Loucy (cell line): ENCODE results near the gene NTRK1.

Experiments
- H2AFZ ChIP-seq: fragments of 200-600 bp; sonication (generic); 2 replicates; pipeline ENCODE4 v1.6.0; 2016; ENCODE audit warnings: antibody characterized with exemption, mild to moderate bottlenecking, low read length, moderate library complexity
- H3F3A ChIP-seq: fragments of 200-600 bp; 2 replicates; pipeline ENCODE4 v1.6.0; 2016; ENCODE audit warnings: antibody characterized with exemption, low read depth, mild to moderate bottlenecking
- H3K27me3 ChIP-seq: fragments of 200-600 bp; sonication (generic); 2 replicates; pipeline ENCODE4 v1.6.1; 2014; ENCODE audit warnings: low read length, mild to moderate bottlenecking; ENCODE audit not compliant: insufficient read depth, poor library complexity, severe bottlenecking
- H3K36me3 ChIP-seq: fragments of 200-600 bp; sonication (generic); 2 replicates; pipeline ENCODE4 v1.6.1; 2016; ENCODE audit warnings: low read length; ENCODE audit not compliant: insufficient read depth
- H3K4me1 ChIP-seq: fragments of 200-600 bp; sonication (generic); 2 replicates; pipeline ENCODE4 v1.5.1; 2014; ENCODE audit warnings: low read length, mild to moderate bottlenecking; ENCODE audit not compliant: insufficient read depth, poor library complexity, severe bottlenecking
- H3K4me2 ChIP-seq: fragments of 200-600 bp; sonication (generic); 2 replicates; pipeline ENCODE4 v1.6.0; 2014; ENCODE audit warnings: antibody characterized with exemption, low read length, low read depth, mild to moderate bottlenecking; ENCODE audit not compliant: poor library complexity, severe bottlenecking
- H3K4me3 ChIP-seq: fragments of 200-600 bp; sonication (generic); 2 replicates; pipeline ENCODE4 v1.5.1; 2014; ENCODE audit warnings: low read length, mild to moderate bottlenecking, mixed read lengths; ENCODE audit not compliant: poor library complexity, severe bottlenecking
- H3K79me2 ChIP-seq: fragments of 200-600 bp; sonication (generic); 2 replicates; pipeline ENCODE4 v1.6.1; 2014; ENCODE audit warnings: low read length; ENCODE audit not compliant: insufficient read depth
- H3K9ac ChIP-seq: fragments of 200-600 bp; sonication (generic); 2 replicates; pipeline ENCODE4 v1.6.0; 2014; ENCODE audit warnings: mild to moderate bottlenecking, low read depth, low read length, moderate library complexity; ENCODE audit not compliant: poor library complexity, severe bottlenecking
- H3K9me2 ChIP-seq: fragments of 200-600 bp; sonication (generic); replicated peaks from 2 replicates; pipeline ENCODE4 v1.6.1; 2016; ENCODE audit warnings: low read depth, low read length, mixed read lengths
- H3K9me3 ChIP-seq: fragments of 200-600 bp; sonication (generic); 2 replicates; pipeline ENCODE4 v1.6.1; 2014; ENCODE audit warnings: mild to moderate bottlenecking, antibody characterized with exemption, low read length, low read depth; ENCODE audit not compliant: insufficient read depth
- H4K20me1 ChIP-seq: fragments of 200-600 bp; sonication (generic); 2 replicates; pipeline ENCODE4 v1.6.0; 2014; ENCODE audit warnings: antibody characterized with exemption, low read length, mild to moderate bottlenecking; ENCODE audit not compliant: insufficient read depth, poor library complexity, severe bottlenecking
- EZH2phosphoT487 ChIP-seq: fragments of 200-600 bp; IDR thresholded peaks from 2 replicates; pipeline ENCODE4 v1.6.1; 2018; ENCODE audit warnings: antibody characterized with exemption, mild to moderate bottlenecking, moderate library complexity, borderline replicate concordance
- TF ChIP-seq, protein P1 (sequence below): fragments of 200-600 bp; sonication (generic); conservative IDR thresholded peaks from 2 replicates; pipeline ENCODE4 v1.5.1; 2014; ENCODE audit warnings: mild to moderate bottlenecking, antibody characterized with exemption, low read length

NTRK1 gene

GRCh38 chr1:156879876-156880275 is 19.2 kb downstream of the NTRK1 start:
- no peaks in the 10 kb centered on the region for H3F3A ChIP-seq
- H2AFZ ChIP-seq, result no peak overlapping the region
- no peaks in the 10 kb centered on the region for H3K79me2 ChIP-seq
- no peaks in the 10 kb centered on the region for H3K36me3 ChIP-seq
- H3K9ac ChIP-seq, result no peak overlapping the region
- H3K9me3 ChIP-seq, result no peaks in the 10 kb centered on the region
- no peaks in the 10 kb centered on the region for H4K20me1 ChIP-seq
- TF ChIP-seq, protein P1, sequence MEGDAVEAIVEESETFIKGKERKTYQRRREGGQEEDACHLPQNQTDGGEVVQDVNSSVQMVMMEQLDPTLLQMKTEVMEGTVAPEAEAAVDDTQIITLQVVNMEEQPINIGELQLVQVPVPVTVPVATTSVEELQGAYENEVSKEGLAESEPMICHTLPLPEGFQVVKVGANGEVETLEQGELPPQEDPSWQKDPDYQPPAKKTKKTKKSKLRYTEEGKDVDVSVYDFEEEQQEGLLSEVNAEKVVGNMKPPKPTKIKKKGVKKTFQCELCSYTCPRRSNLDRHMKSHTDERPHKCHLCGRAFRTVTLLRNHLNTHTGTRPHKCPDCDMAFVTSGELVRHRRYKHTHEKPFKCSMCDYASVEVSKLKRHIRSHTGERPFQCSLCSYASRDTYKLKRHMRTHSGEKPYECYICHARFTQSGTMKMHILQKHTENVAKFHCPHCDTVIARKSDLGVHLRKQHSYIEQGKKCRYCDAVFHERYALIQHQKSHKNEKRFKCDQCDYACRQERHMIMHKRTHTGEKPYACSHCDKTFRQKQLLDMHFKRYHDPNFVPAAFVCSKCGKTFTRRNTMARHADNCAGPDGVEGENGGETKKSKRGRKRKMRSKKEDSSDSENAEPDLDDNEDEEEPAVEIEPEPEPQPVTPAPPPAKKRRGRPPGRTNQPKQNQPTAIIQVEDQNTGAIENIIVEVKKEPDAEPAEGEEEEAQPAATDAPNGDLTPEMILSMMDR, result no peak
- TF ChIP-seq EZH2phosphoT487, result no peak
- H3K9me2 ChIP-seq, result no peaks in the 10 kb centered on the region
- no peak overlapping the region for H3K4me3 ChIP-seq
- H3K4me2 ChIP-seq, result no peak overlapping the region
- no peaks in the 10 kb centered on the region for H3K27me3 ChIP-seq
- H3K4me1 ChIP-seq, result no peaks in the 10 kb centered on the region

GRCh38 chr1:156880473-156880872 is 19.8 kb downstream of the NTRK1 start:
- TF ChIP-seq, protein P1, result no peak
- TF ChIP-seq EZH2phosphoT487, result no peak
- Histone ChIP-seq H2AFZ (no peak overlapping the region), H4K20me1 (no peaks in the 10 kb centered on the region), H3K27me3 (no peaks in the 10 kb centered on the region), H3K9me3 (no peaks in the 10 kb centered on the region), H3K4me2 (no peak overlapping the region), H3K36me3 (no peaks in the 10 kb centered on the region), H3K79me2 (no peaks in the 10 kb centered on the region), H3K4me1 (no peaks in the 10 kb centered on the region), H3K9me2 (no peaks in the 10 kb centered on the region), H3K9ac (no peak overlapping the region), H3F3A (no peaks in the 10 kb centered on the region), H3K4me3 (no peak overlapping the region)

DNA sequence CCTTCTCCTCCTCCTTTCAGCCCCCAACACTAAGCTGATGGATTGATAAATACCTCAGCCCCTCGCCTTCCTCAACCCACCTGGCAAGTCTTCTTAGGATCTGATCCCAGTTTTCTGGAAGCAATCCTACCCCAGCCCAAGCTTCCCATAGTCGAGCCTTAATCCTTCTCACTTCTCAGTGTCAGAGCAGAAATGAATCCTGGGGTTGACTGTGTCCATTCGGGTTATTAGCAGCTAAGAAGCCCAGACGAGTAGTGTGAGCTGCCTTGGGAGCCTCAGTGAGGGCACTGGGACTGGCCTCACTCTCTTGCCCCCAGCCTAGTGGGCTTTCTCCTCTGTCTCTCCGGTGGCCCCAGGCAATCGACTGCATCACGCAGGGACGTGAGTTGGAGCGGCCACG is 20.4 kb downstream of the NTRK1 start:
- H3K9me3 ChIP-seq, result no peaks in the 10 kb centered on the region
- no peak overlapping the region for H3K9ac ChIP-seq
- H3K4me1 ChIP-seq, result no peaks in the 10 kb centered on the region
- H3F3A ChIP-seq, result no peaks in the 10 kb centered on the region
- TF ChIP-seq, protein P1, result no peak
- no peak for TF ChIP-seq EZH2phosphoT487
- no peaks in the 10 kb centered on the region for H3K9me2 ChIP-seq
- H3K36me3 ChIP-seq, result no peaks in the 10 kb centered on the region
- H3K79me2 ChIP-seq, result no peaks in the 10 kb centered on the region
- H3K4me3 ChIP-seq, result no peak overlapping the region
- H2AFZ ChIP-seq, result no peak overlapping the region
- no peaks in the 10 kb centered on the region for H4K20me1 ChIP-seq
- H3K27me3 ChIP-seq, result no peaks in the 10 kb centered on the region
- H3K4me2 ChIP-seq, result no peak overlapping the region
